Mesothelial cell of epicardium (in vitro differentiated cells): Measurements from ENCODE around the gene RAVER1. TPM values are rescaled to one million over a fixed set of nuclear protein-coding genes. Genes with fewer than 3 reads are reported as not detected.

Experiments used
- DNase-seq, 2 experiments: peaks; one replicate each; pipeline ENCODE4 v3.0.0; 2021; ENCODE audit warnings: low spot score in 2 of 2; ENCODE audit not compliant: unreplicated experiment in 2 of 2
- H3K27ac Mint-ChIP-seq: 2 replicates; pipeline ENCODE4 v1.8.0; 2021; ENCODE audit warnings: mixed read lengths
- H3K27me3 Mint-ChIP-seq: 2 replicates; pipeline ENCODE4 v1.8.0; 2021; ENCODE audit warnings: low read depth, mixed read lengths
- H3K36me3 Mint-ChIP-seq: 2 replicates; pipeline ENCODE4 v1.8.0; 2021; ENCODE audit warnings: mixed read lengths
- H3K4me1 Mint-ChIP-seq: 2 replicates; pipeline ENCODE4 v1.8.0; 2021; ENCODE audit warnings: mixed read lengths
- H3K4me3 Mint-ChIP-seq: 2 replicates; pipeline ENCODE4 v1.8.0; 2021; ENCODE audit warnings: mild to moderate bottlenecking, moderate library complexity, mixed read lengths
- H3K9me3 Mint-ChIP-seq: 2 replicates; pipeline ENCODE4 v1.8.0; 2021; ENCODE audit warnings: mixed read lengths
- CTCF ChIP-seq: fragments of 200-600 bp; sonication (generic); IDR thresholded peaks from one replicate; pipeline ENCODE4 v1.5.0; 2021; ENCODE audit warnings: antibody characterized with exemption; ENCODE audit not compliant: unreplicated experiment
- total RNA-seq: library from RNA; stranded (reverse); gene quantifications from 3 replicates; pipeline ENCODE4 v1.2.1, GENCODE V29; 2021

RAVER1 gene
- total RNA-seq, 1 donor from 2014 or later, result 51.1 TPM

- Mint-ChIP-seq H3K4me1 (no peaks in the 10 kb centered on the region), H3K27ac (no peak within 1 kb of the TSS), H3K27me3 (peaks cover 50% of the 10 kb centered on the region), H3K36me3 (no peaks in the 10 kb centered on the region), H3K4me3 (peak within 1 kb of the TSS; percentile 55), H3K9me3 (no peaks in the 10 kb centered on the region)
- TF ChIP-seq CTCF, result no peak
- no peak for DNase-seq
These were observed 62.5 kb downstream of the RAVER1 start, which contains the start of gene ICAM1 for GRCh38 chr19:10270616-10271394. Gene ICAM1 (plus strand): TSS chr19:10271120. CDS start chr19:10271160, 40 bp downstream.

GRCh38 chr19:10270180-10270615, 63.1 kb downstream of the RAVER1 start:
- no peak overlapping the region for H3K27ac Mint-ChIP-seq
- peaks cover 50% of the 10 kb centered on the region for H3K27me3 Mint-ChIP-seq
- H3K4me1 Mint-ChIP-seq, result no peaks in the 10 kb centered on the region
- no peaks in the 10 kb centered on the region for H3K36me3 Mint-ChIP-seq
- no peak for DNase-seq
- H3K9me3 Mint-ChIP-seq, result no peaks in the 10 kb centered on the region
- TF ChIP-seq CTCF, result no peak
- peak overlapping the region; percentile 55 for H3K4me3 Mint-ChIP-seq

GRCh38 chr19:10269333-10270179, 63.8 kb downstream of the RAVER1 start:
- Mint-ChIP-seq H3K27me3 (peaks cover 46% of the 10 kb centered on the region), H3K27ac (no peak overlapping the region), H3K4me1 (no peaks in the 10 kb centered on the region), H3K9me3 (no peaks in the 10 kb centered on the region), H3K36me3 (no peaks in the 10 kb centered on the region), H3K4me3 (peak overlapping the region; percentile 55)
- peak; percentile 70 to 89 for DNase-seq
- TF ChIP-seq CTCF, result peak; percentile 84

GRCh38 chr19:10268071-10268470, 65.3 kb downstream of the RAVER1 start:
- DNase-seq, result no peak
- no peak for TF ChIP-seq CTCF
- no peak overlapping the region for H3K4me3 Mint-ChIP-seq
- peaks cover 42% of the 10 kb centered on the region for H3K27me3 Mint-ChIP-seq
- no peaks in the 10 kb centered on the region for H3K36me3 Mint-ChIP-seq
- H3K4me1 Mint-ChIP-seq, result no peaks in the 10 kb centered on the region
- no peaks in the 10 kb centered on the region for H3K9me3 Mint-ChIP-seq
- H3K27ac Mint-ChIP-seq, result no peak overlapping the region

- no peaks in the 10 kb centered on the region for H3K36me3 Mint-ChIP-seq
- H3K9me3 Mint-ChIP-seq, result no peaks in the 10 kb centered on the region
- peaks cover 31% of the 10 kb centered on the region for H3K27me3 Mint-ChIP-seq
- no peak for TF ChIP-seq CTCF
- H3K4me3 Mint-ChIP-seq, result no peak overlapping the region
- no peak overlapping the region for H3K27ac Mint-ChIP-seq
- H3K4me1 Mint-ChIP-seq, result no peaks in the 10 kb centered on the region
- no peak for DNase-seq
These were observed 66.6 kb downstream of the RAVER1 start for GRCh38 chr19:10266706-10267105.

Other genes with a start within 250 kb of the RAVER1 start
- 30.6 to 34.6 TPM (median 33.0 TPM) in 3 replicates for gene SHFL, start 247.2 kb downstream of the RAVER1 start, total RNA-seq
- 0.85 to 1.6 TPM (median 0.97 TPM) in 3 replicates for gene ANGPTL6, start 230.9 kb downstream of the RAVER1 start, total RNA-seq
- gene PPAN, start 227.2 kb downstream of the RAVER1 start, total RNA-seq, result 53.2 to 64.2 TPM (median 62.1 TPM) in 3 replicates
- 30.8 to 33.6 TPM (median 31.2 TPM) in 3 replicates for gene P2RY11, start 221.8 kb downstream of the RAVER1 start, total RNA-seq
- gene EIF3G, start 213.6 kb downstream of the RAVER1 start, total RNA-seq, result 199 to 207 TPM (median 207 TPM) in 3 replicates
- 110 to 115 TPM (median 112 TPM) in 3 replicates for gene DNMT1, start 138.6 kb downstream of the RAVER1 start, total RNA-seq
- gene S1PR2, start 102.2 kb downstream of the RAVER1 start, total RNA-seq, result 34.6 to 36.9 TPM (median 34.9 TPM) in 3 replicates
- 54.1 to 57.4 TPM (median 54.4 TPM) in 3 replicates for gene MRPL4, start 81.3 kb downstream of the RAVER1 start, total RNA-seq
- 9.0 to 11.6 TPM (median 9.6 TPM) in 3 replicates for gene ICAM1, start 62.4 kb downstream of the RAVER1 start, total RNA-seq
- gene ICAM4, start 46.6 kb downstream of the RAVER1 start, total RNA-seq, result 2.0 to 2.6 TPM (median 2.4 TPM) in 3 replicates
- gene ICAM5, start 43.6 kb downstream of the RAVER1 start, total RNA-seq, result 3.3 to 5.7 TPM (median 4.9 TPM) in 3 replicates
- 12.8 to 14.9 TPM (median 13.5 TPM) in 3 replicates for gene ZGLP1, start 23.7 kb downstream of the RAVER1 start, total RNA-seq
- gene FDX2, start 17.5 kb downstream of the RAVER1 start, total RNA-seq, result 17.9 to 20.9 TPM (median 18.6 TPM) in 3 replicates
- 2.0 to 2.7 TPM (median 2.3 TPM) in 3 replicates for gene ICAM3, start 6.1 kb upstream of the RAVER1 start, total RNA-seq
- 142 to 148 TPM (median 146 TPM) in 3 replicates for gene TYK2, start 47.0 kb upstream of the RAVER1 start, total RNA-seq
- 153 to 160 TPM (median 159 TPM) in 3 replicates for gene CDC37, start 70.0 kb upstream of the RAVER1 start, total RNA-seq
- gene PDE4A, start 87.0 kb upstream of the RAVER1 start, total RNA-seq, result 2.9 to 3.1 TPM (median 3.0 TPM) in 3 replicates
- gene KEAP1, start 169.8 kb upstream of the RAVER1 start, total RNA-seq, result 61.2 to 71.0 TPM (median 69.5 TPM) in 3 replicates
- gene S1PR5, start 183.9 kb upstream of the RAVER1 start, total RNA-seq, result 2.2 to 2.4 TPM (median 2.4 TPM) in 3 replicates
- 31.9 to 37.3 TPM (median 33.1 TPM) in 3 replicates for gene ATG4D, start 210.4 kb upstream of the RAVER1 start, total RNA-seq
- gene KRI1, start 232.5 kb upstream of the RAVER1 start, total RNA-seq, result 27.4 to 31.2 TPM (median 30.6 TPM) in 3 replicates
- 2.6 to 3.1 TPM (median 2.7 TPM) in 3 replicates for gene CDKN2D, start 235.4 kb upstream of the RAVER1 start, total RNA-seq